ENCODE measurements around the gene DUSP2.

DUSP2 gene

DNA sequence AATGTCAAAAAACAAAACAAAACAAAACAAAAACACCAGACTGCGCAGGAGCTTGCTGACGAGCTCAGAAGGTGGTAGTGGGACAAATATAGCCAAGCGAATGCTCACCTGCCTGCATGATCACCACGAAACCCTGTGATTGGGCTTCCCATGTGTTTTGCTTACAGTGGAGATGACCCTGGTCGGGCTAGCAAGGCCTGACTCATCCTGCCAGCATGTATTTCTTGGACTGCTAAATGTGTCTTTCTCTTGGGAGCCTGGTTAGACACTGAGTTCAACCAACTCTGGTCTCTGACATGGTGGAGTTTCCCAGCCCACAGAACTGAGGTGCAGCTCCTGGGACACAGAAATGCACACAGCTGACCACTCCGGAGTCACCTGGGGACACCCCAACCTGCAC lies 30.7 kb upstream of the DUSP2 start:
- no peak for DNase-seq
- Histone ChIP-seq H3K27ac (no peak overlapping the region), H3K9me3 (no peaks in the 10 kb centered on the region), H3K4me1 (no peaks in the 10 kb centered on the region), H3K27me3 (no peaks in the 10 kb centered on the region), H3K36me3 (no peaks in the 10 kb centered on the region), H3K4me3 (no peak overlapping the region)
- intact Hi-C loops (cut with DNase I; ENCODE audit: low total_unique reads) = no loop called here
- TF ChIP-seq CTCF (IDR thresholded peaks at IDR 0.05) = no peak

DNA sequence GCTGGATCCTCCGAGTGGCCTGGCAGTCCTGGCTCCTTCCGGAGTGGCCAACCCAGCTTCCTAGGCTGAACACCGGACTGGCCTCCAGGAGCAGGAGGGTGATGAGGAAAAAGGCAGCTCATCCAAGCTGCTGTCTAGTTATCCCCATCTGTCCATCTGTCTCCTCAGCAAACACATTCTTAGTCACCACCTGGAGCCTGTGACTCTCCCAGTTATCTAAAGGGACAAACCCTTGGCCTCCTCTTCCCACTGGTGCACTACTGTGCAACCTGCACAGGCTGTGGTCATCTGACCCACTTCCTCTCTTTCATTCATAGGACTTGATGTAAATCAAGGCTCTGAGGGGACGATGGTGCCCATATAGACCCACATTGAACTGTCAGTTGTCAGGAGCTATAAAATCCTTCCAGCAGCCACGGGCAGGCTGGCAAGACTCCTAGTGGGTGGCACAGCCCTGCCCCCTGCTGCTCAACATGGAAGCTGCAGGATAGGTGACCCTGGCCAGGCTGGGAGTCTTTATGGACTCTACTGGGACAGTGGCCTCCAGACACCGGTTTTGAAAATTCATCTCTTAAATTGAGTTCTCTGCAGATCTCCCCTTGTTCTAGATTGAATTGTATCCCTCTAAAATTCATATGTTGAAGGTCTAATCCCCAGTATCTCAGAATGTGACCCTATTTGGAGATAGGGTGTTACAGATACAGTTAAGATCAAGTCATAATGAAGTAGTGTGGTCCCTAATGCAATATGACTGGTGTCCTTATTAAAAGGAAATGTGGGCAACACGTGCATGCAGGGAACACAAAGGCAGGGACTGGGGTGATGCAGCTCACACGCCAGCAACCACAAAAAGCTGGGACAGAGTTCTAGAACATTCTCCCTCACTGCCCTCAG lies 29.3 kb upstream of the DUSP2 start:
- no peaks in the 10 kb centered on the region for H3K27me3 ChIP-seq
- peak; percentile 65 to 80 for DNase-seq
- TF ChIP-seq CTCF (IDR thresholded peaks at IDR 0.05) = peak; percentile 80 to 85
- intact Hi-C loops (cut with DNase I; ENCODE audit: low total_unique reads) = no loop called here
- H3K4me1 ChIP-seq = no peaks in the 10 kb centered on the region
- H3K36me3 ChIP-seq = no peaks in the 10 kb centered on the region
- H3K9me3 ChIP-seq = peaks cover 0 to 5% (median 0%) of the 10 kb centered on the region in 3 donors
- H3K27ac ChIP-seq = no peak overlapping the region
- H3K4me3 ChIP-seq = no peak overlapping the region

DNA sequence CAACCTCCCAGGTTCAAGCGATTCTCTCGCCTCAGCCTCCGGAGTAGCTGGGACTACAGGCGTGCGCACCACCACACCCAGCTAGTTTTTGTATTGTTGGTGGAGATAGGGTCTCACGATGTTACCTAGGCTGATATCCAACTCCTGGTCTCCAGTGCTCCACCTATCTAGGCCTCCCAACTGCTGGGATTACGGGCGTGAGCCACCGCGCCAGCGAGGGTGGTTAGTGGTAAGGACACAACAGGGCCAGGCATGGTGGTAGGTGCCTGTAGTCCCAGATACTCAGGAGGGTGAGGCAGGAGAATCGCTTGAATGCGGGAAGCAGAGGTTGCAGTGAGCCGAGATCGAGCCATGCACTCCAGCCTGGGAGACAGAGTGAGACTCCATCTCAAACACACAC lies 26.6 kb upstream of the DUSP2 start:
- Histone ChIP-seq H3K27ac (no peak overlapping the region), H3K36me3 (no peaks in the 10 kb centered on the region), H3K4me3 (no peak overlapping the region), H3K4me1 (no peaks in the 10 kb centered on the region), H3K9me3 (peaks cover 0 to 7% (median 0%) of the 10 kb centered on the region in 3 donors), H3K27me3 (no peaks in the 10 kb centered on the region)
- no peak for DNase-seq
- TF ChIP-seq CTCF (IDR thresholded peaks at IDR 0.05) = no peak
- intact Hi-C loops (cut with DNase I; ENCODE audit: low total_unique reads) = no loop called here

- TF ChIP-seq CTCF (IDR thresholded peaks at IDR 0.05) = no peak
- DNase-seq = no peak
- H3K27me3 ChIP-seq = peaks cover 0 to 2% of the 10 kb centered on the region in 2 donors
- no peaks in the 10 kb centered on the region for H3K4me1 ChIP-seq
- H3K36me3 ChIP-seq = no peaks in the 10 kb centered on the region
- intact Hi-C loops (cut with DNase I; ENCODE audit: low total_unique reads) = no loop called here
- H3K4me3 ChIP-seq = no peak overlapping the region
- H3K9me3 ChIP-seq = peaks cover 0 to 7% (median 0%) of the 10 kb centered on the region in 3 donors
- no peak overlapping the region for H3K27ac ChIP-seq
Measured at GRCh38 chr2:96170626-96171025, 25.4 kb upstream of the DUSP2 start.

DNA sequence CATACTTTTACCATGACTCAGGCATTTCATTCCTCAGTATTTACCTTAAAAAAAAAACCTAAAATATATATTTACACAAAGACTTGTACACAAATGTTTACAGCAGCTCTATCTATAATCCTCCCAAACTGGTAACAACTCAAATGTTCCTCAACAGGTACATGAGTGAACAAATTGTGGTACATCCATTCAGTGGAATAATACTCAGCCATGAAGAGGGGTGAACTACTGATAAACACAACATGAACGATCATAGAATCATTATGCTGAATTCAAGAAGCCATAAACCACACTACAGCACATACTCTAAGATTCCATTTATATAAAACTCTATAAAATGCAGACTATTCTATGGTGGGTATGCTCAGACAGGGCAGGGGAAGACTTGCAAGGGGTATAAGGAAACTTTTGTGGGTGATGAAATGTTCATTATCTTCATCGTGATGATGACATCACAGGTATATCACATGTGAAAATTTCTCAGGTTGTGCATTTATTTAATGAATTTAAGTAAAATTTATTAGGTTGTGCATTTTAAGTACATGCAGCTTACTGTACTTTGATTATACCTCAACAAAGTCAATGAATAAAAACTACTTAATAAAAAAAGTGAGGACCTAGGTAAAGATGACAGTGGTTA lies 24.7 kb upstream of the DUSP2 start:
- H3K4me1 ChIP-seq = no peaks in the 10 kb centered on the region
- DNase-seq = no peak
- TF ChIP-seq CTCF (IDR thresholded peaks at IDR 0.05) = no peak
- no peak overlapping the region for H3K27ac ChIP-seq
- intact Hi-C loops (cut with DNase I; ENCODE audit: low total_unique reads) = no loop called here
- H3K36me3 ChIP-seq = no peaks in the 10 kb centered on the region
- no peak overlapping the region for H3K4me3 ChIP-seq
- peaks cover 0 to 7% (median 0%) of the 10 kb centered on the region in 3 donors for H3K9me3 ChIP-seq
- H3K27me3 ChIP-seq = peaks cover 0 to 5% of the 10 kb centered on the region in 2 donors

Measured in tibial artery (tissue), 4 donors.